LoVo (cell line): ENCODE measurements around the gene SH3TC2.
A peak's percentile ranks its signal among the peaks of the same experiment; 100 is the strongest.

Source experiments
- DNase-seq: peaks from one replicate; pipeline ENCODE4 v3.0.0-alpha.2; 2016; ENCODE audit warnings: low spot score

SH3TC2 gene

GRCh38 chr5:149060325-149060724 is 2.5 kb downstream of the SH3TC2 start:
- DNase-seq: peak; percentile 73

DNA sequence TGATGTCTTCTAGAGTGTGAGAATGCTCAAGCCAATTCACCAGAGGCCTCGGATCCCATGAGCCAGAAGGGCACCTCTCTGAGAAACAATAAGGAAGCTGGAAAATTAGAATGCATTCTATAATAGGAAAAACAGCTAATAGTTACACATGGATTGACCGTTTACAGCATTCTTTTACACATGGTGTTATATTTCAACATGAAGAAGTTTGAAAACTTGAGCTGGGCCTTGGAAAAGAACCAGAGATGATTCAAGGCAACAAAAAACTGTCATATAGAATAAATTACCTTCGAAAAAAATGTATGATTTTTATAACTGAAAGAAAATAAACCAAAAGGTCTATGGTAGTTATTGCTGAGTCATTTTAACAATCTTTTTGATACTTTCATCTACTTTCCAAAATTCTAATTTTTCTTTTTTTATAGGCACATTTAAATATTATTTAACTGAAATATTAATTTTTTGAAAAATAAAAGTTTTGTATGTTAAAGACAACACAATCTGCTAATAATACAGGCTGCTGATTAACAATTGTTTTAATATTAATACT is 6.2 kb downstream of the SH3TC2 start:
- no peak for DNase-seq

DNA sequence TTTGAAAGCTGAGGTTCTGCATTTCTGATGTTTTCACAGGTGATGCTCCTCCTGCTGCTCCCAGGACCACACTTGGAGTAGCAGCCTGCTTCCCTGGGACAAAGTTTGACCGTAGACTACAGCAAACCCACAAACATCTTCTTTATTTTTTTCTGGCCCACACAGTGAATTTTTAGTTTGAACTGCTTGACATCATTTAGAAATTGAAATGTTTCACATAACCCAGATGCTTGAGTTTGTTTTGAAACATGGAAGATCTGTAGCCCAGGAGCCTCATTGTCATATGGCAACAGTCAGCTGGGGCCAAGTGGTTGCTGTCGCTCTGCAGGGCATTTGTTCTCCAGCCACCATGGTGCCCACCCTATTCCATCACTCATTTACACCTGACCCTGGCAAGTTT is 8.4 kb downstream of the SH3TC2 start:
- no peak for DNase-seq

DNA sequence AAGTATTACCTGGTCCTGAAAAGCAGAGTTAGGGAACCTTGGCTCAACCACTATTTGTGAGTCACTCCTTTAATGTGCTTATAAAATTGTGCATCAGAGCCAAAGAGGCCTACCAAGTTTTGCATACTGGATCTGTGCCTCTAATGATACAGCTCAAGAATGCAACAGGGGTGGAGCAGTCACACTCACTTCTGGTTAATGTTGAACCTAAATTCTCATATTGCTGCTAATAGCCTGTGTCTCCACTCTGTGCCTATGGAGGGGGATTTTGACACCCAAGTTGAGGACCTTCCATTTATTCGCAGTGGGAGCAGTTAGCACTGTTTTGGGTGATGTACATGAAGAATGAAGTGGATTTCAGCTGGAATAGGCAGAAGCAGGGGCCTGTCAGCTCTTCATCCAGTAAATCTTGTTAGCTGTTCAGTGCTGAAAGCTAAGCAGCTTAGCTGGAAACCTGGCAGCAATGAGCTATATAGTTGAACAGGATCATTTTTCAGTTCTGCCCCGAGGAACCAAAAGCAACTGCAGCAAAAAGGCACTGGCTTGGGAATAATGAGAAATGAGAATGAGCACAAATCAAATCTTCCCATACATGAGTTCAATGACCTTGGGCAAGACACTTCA is 9.7 kb downstream of the SH3TC2 start:
- DNase-seq: peak; percentile 73

GRCh38 chr5:149049371-149049781 is 13.5 kb downstream of the SH3TC2 start:
- peak; percentile 77 for DNase-seq

DNA sequence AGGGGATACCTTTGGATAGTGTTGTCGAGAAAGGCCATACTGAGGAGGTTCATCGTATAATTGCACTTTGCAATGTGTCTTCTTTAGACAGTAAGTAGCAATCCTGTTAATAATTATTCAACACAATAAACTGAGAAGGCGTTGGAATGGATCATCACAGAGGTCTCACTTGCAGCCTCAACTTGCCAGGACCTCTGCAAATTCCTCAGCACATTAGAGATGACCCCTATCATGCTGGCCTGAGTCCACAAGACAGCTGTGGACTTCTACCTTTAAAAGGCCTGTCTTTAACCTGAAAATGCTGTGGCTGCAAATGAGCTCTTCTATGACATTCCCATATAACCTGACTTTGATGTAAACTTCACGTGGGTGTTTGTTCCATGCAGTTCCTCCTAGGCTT is 14.1 kb downstream of the SH3TC2 start:
- DNase-seq: peak; percentile 2

DNA sequence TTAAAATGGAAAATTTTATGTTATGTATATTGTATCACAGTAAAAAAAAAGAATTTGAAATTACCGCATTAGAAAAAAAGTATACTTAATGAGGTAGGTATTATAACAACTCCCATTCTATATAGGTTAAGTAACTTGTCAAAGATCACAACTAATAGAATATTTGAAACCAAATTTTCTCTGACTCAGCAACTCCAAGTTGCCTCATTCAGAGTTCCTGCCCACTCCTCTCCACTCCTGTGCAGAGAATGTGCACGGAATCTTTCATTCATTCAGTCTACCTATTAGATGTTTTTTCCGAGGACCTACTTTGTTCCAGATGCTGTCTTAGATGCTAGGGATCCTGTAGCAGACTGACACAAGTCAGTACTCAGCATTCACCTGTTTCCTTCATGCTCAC is 15.4 kb downstream of the SH3TC2 start:
- no peak for DNase-seq

- no peak for DNase-seq
Observed at GRCh38 chr5:149046196-149046829, 16.5 kb downstream of the SH3TC2 start.

DNA sequence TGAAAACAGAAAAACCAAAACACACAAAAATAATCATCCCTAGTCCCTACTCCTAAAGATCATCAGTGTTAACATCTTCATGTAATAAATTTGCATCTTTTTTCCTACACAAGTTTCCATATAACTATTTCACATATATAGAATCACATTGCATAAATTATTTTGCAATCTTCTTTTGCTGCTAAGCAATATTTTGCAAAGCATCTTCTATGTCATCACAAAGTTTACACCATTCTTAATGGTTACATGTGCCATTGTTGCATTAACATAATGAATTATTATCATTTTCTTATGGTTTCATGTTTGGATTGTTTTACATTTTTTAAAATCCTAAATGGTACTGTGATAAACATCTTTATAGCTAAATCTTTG is 17.8 kb downstream of the SH3TC2 start:
- no peak for DNase-seq

GRCh38 chr5:149044453-149045088 is 18.3 kb downstream of the SH3TC2 start:
- DNase-seq: no peak

DNA sequence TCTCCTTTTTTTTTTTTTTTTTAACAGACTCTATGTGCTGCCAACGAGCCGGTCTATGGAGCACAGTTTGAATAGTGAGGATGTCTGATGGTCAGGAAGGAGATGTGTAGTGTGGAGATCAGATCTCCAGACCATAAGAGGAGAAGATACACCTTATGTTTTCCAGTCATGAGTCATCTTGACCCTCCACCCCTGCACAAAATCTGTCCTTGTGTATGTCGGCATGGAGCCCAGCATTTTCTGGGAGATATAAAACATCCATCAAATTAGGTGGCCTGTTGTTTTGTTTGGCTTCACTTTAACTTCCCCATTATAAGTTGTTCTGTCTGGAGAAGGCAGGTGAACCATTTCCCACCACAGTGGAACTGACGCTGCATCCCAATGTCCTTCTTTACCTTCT is 19.2 kb downstream of the SH3TC2 start:
- no peak for DNase-seq

GRCh38 chr5:149042865-149043264 is 20.0 kb downstream of the SH3TC2 start:
- no peak for DNase-seq

GRCh38 chr5:149041242-149041641 is 21.6 kb downstream of the SH3TC2 start:
- DNase-seq: no peak

DNA sequence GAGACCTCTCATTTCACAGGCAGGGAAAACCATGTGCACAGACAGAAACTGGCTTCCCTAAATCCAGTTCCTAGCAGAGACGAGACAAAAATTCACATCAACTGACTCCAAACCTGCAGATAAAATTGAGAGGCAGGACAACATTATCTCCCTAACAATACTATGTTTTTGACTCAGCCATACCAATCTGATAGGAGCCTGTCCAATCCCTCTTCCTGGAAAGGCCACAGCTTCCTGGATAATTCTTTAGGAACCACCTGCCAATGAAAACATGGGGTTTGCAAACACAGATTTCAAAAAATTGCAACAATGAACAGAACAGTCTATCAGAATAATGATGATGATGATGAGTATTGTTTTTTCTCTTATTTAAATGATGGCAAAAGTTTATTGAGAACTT is 22.4 kb downstream of the SH3TC2 start:
- no peak for DNase-seq

- DNase-seq: no peak
Observed at GRCh38 chr5:149039506-149039905, 23.4 kb downstream of the SH3TC2 start.

GRCh38 chr5:149038336-149039080 is 24.4 kb downstream of the SH3TC2 start:
- no peak for DNase-seq

- no peak for DNase-seq
Observed at GRCh38 chr5:149037817-149038216, 25.0 kb downstream of the SH3TC2 start.

DNA sequence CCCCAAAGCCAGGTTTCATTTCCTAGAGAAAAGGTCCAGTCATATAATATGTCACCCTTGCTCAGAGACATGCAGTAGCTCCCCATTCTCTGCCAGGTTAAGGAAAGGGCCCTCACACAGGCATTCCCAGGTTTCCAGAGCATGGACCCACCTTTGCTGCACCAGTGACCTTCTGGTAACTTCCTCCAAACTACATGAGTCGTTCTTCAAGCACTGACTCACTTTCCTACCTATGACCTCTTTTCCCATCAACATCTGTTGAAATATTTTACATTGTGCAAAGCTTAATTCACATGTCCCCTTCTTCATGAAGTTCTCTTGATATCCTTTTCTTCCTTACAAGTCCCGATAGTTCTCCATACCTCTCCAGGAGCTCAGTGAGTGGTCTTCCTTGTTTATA is 25.9 kb downstream of the SH3TC2 start:
- DNase-seq: peak; percentile 1

DNA sequence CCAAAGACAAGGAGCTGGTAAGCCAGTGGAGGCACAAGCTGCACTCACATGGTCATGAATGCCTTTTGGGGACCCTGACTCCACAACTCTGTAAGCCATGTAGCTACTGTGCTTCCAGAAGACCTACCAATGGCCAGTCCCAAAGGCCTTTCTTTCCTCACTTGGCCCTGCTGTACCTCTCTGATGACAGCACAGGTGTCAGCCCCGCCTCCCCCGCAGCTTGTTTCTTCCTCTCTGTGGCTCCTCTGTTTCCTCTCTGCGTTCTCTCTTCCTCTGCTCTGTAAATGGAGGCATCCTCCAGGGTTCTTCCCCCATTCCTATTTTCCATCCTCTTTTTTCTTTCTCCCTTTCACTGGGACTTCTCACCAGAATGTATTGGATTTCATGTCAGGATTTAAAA is 26.7 kb downstream of the SH3TC2 start:
- no peak for DNase-seq

- peak; percentile 81 for DNase-seq
Observed at GRCh38 chr5:149035372-149035790, 27.5 kb downstream of the SH3TC2 start.

- no peak for DNase-seq
Observed at GRCh38 chr5:149030838-149031397, 31.9 kb downstream of the SH3TC2 start.

GRCh38 chr5:149030392-149030791 is 32.5 kb downstream of the SH3TC2 start:
- no peak for DNase-seq
